ENCODE results near the gene ENKD1.

DNA sequence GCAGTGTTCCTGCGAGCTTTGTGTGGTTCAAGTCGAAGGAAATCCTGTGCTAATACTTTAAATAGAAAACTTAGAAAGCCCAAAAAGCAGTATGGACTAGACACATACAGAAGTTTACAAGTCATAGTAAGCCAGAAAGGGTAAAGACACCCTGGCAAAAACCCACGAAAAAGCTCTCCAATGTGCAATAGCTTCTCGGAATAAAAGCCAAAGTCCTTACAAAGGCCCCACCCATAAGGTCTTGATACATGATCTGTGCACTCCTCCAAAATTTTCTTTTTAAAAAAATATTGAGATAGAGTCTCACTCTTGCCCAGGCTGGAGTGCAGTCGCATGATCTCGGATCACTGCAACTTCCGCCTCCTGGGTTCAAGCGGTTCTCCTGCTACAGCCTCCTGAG lies 10.4 kb upstream of the ENKD1 start:
- TF ChIP-seq, protein P1, sequence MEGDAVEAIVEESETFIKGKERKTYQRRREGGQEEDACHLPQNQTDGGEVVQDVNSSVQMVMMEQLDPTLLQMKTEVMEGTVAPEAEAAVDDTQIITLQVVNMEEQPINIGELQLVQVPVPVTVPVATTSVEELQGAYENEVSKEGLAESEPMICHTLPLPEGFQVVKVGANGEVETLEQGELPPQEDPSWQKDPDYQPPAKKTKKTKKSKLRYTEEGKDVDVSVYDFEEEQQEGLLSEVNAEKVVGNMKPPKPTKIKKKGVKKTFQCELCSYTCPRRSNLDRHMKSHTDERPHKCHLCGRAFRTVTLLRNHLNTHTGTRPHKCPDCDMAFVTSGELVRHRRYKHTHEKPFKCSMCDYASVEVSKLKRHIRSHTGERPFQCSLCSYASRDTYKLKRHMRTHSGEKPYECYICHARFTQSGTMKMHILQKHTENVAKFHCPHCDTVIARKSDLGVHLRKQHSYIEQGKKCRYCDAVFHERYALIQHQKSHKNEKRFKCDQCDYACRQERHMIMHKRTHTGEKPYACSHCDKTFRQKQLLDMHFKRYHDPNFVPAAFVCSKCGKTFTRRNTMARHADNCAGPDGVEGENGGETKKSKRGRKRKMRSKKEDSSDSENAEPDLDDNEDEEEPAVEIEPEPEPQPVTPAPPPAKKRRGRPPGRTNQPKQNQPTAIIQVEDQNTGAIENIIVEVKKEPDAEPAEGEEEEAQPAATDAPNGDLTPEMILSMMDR (IDR thresholded peaks at IDR 0.05): no peak
- no peak for TF ChIP-seq EZH2 (IDR thresholded peaks at IDR 0.05; ENCODE audit: borderline replicate concordance, insufficient read depth, low read depth, low read length, poor library complexity, severe bottlenecking)

Measured in B cell (primary cell).